ENCODE data around the gene OXLD1. TPM values are rescaled to one million over a fixed set of nuclear protein-coding genes. Genes with fewer than 3 reads are reported as not detected.

OXLD1 gene
- polyA plus RNA-seq, 1 donor (not counting 4 experiments of a cell fraction or from before 2014, with no cell fraction given), result 16.3 TPM

- Histone ChIP-seq H4K20me1 (ENCODE audit: control insufficient read depth, extremely low read depth, insufficient read depth, low read length) (no peaks in the 10 kb centered on the region), H3K4me3 (ENCODE audit: control insufficient read depth in 2 of 3, extremely low read depth in 1 of 3, insufficient read depth in 2 of 3, low read depth in 1 of 3, low read length in 3 of 3) (no peak overlapping the region), H3K27ac (ENCODE audit: control insufficient read depth, insufficient read depth, low read length) (no peak overlapping the region), H3K4me1 (ENCODE audit: control insufficient read depth, extremely low read depth, insufficient read depth, low read length) (no peaks in the 10 kb centered on the region), H3K36me3 (ENCODE audit: control insufficient read depth in 2 of 2, extremely low read depth in 1 of 2, insufficient read depth in 2 of 2, low read length in 2 of 2) (no peaks in the 10 kb centered on the region), H3K9me1 (ENCODE audit: control insufficient read depth, extremely low read depth, insufficient read depth, low read length) (no peaks in the 10 kb centered on the region), H2AFZ (ENCODE audit: control insufficient read depth, low read length) (no peak overlapping the region), H3K27me3 (ENCODE audit: control insufficient read depth, extremely low read depth, insufficient read depth, low read length) (peaks cover 11% of the 10 kb centered on the region), H3K9me3 (ENCODE audit: control insufficient read depth, low read depth, low read length) (no peaks in the 10 kb centered on the region), H3K9ac (ENCODE audit: control insufficient read depth, extremely low read depth, insufficient read depth, low read length) (no peak overlapping the region), H3K79me2 (ENCODE audit: control insufficient read depth, insufficient read depth, low read length) (no peaks in the 10 kb centered on the region), H3K4me2 (ENCODE audit: control insufficient read depth, extremely low read depth, insufficient read depth, low read depth, low read length) (no peak overlapping the region)
- DNase-seq (ENCODE audit: low read depth, low spot score), result no peak
- no peak for TF ChIP-seq CTCF (optimal IDR thresholded peaks at IDR 0.05 in 1 of 3, IDR thresholded peaks at IDR 0.05 in 1 of 3, conservative IDR thresholded peaks at IDR 0.05 in 1 of 3; ENCODE audit: extremely low read depth in 1 of 3, insufficient read depth in 2 of 3, low read length in 3 of 3)
- no peak for TF ChIP-seq EZH2 (IDR thresholded peaks at IDR 0.05; ENCODE audit: low read length)
- FAIRE-seq, result no peak
- dilution Hi-C loops (cut with MboI; ENCODE audit: extremely low pct_ligation_motif_present, low sequenced_read_pairs), result no loop called here
Measured at GRCh38 chr17:81652906-81653771, 13.3 kb downstream of the OXLD1 start.

GRCh38 chr17:81651692-81652091 lies 14.7 kb downstream of the OXLD1 start:
- Histone ChIP-seq H4K20me1 (ENCODE audit: control insufficient read depth, extremely low read depth, insufficient read depth, low read length) (peaks cover 4% of the 10 kb centered on the region), H3K4me1 (ENCODE audit: control insufficient read depth, extremely low read depth, insufficient read depth, low read length) (no peaks in the 10 kb centered on the region), H3K9me1 (ENCODE audit: control insufficient read depth, extremely low read depth, insufficient read depth, low read length) (no peaks in the 10 kb centered on the region), H3K4me2 (ENCODE audit: control insufficient read depth, extremely low read depth, insufficient read depth, low read depth, low read length) (no peak overlapping the region), H3K9ac (ENCODE audit: control insufficient read depth, extremely low read depth, insufficient read depth, low read length) (no peak overlapping the region), H3K4me3 (ENCODE audit: control insufficient read depth in 2 of 3, extremely low read depth in 1 of 3, insufficient read depth in 2 of 3, low read depth in 1 of 3, low read length in 3 of 3) (no peak overlapping the region), H3K79me2 (ENCODE audit: control insufficient read depth, insufficient read depth, low read length) (no peaks in the 10 kb centered on the region), H3K36me3 (ENCODE audit: control insufficient read depth in 2 of 2, extremely low read depth in 1 of 2, insufficient read depth in 2 of 2, low read length in 2 of 2) (no peaks in the 10 kb centered on the region), H3K27ac (ENCODE audit: control insufficient read depth, insufficient read depth, low read length) (no peak overlapping the region), H3K9me3 (ENCODE audit: control insufficient read depth, low read depth, low read length) (no peaks in the 10 kb centered on the region), H2AFZ (ENCODE audit: control insufficient read depth, low read length) (no peak overlapping the region), H3K27me3 (ENCODE audit: control insufficient read depth, extremely low read depth, insufficient read depth, low read length) (peaks cover 24% of the 10 kb centered on the region)
- FAIRE-seq, result no peak
- dilution Hi-C loops (cut with MboI; ENCODE audit: extremely low pct_ligation_motif_present, low sequenced_read_pairs), result no loop called here
- no peak for TF ChIP-seq CTCF (optimal IDR thresholded peaks at IDR 0.05 in 1 of 3, IDR thresholded peaks at IDR 0.05 in 1 of 3, conservative IDR thresholded peaks at IDR 0.05 in 1 of 3; ENCODE audit: extremely low read depth in 1 of 3, insufficient read depth in 2 of 3, low read length in 3 of 3)
- TF ChIP-seq EZH2 (IDR thresholded peaks at IDR 0.05; ENCODE audit: low read length), result no peak
- no peak for DNase-seq (ENCODE audit: low read depth, low spot score)

Measured in keratinocyte (primary cell).